ENCODE measurements around the gene SH3YL1. TPM values are rescaled to one million over a fixed set of nuclear protein-coding genes. Genes with fewer than 3 reads are reported as not detected.

Gene SH3YL1
- total and polyA plus RNA-seq, 2 experiments from 2014 or later: 35.6 to 45.8 TPM

DNA sequence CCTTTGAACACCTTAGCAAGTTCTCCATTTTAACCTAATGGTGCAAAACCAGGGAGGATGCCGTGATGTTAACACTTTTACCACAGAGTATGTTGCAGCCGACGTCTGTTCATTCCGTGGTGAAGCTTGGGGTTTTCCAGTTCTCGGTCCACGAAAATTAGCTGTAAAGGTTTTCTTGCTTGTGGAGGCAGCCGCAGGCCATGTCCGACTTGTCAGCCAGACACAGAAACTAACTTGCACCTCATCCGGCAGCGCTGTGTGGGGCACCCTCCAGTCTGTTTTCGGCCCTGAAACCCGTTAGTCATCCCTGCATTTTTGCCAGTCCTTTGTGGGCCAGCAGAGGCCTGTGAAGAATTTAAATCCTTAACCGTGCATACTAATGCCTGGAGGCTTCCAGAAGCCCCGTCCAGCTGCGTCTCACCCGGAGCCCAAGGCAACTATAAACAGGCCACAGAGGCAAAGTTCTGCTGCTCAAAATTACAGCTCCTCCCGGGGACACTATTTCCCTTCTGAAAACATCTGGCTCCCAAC lies 70.6 kb downstream of the SH3YL1 start:
- no peak overlapping the region; the same call in 1 of the 2 replicates for H2AFZ ChIP-seq
- H4K20me1 ChIP-seq (replicated peaks; ENCODE audit: insufficient read depth): no peaks in the 10 kb centered on the region
- H3K4me3 ChIP-seq: no peak overlapping the region
- peaks cover 17% of the 10 kb centered on the region; the same call in 2 of the 3 replicates for H3K36me3 Mint-ChIP-seq (ENCODE audit: low read depth)
- no peaks in the 10 kb centered on the region for H3K79me2 ChIP-seq (replicated peaks; ENCODE audit: insufficient read depth)
- no peaks in the 10 kb centered on the region for H3F3A ChIP-seq (replicated peaks; ENCODE audit: low read depth)
- no peaks in the 10 kb centered on the region for H3K27me3 Mint-ChIP-seq (ENCODE audit: insufficient read depth, low read depth, poor library complexity)
- H3K9me3 Mint-ChIP-seq: peaks cover 35% of the 10 kb centered on the region
- H3K4me1 Mint-ChIP-seq: no peaks in the 10 kb centered on the region
- H3K4me1 ChIP-seq (ENCODE audit: insufficient read depth): no peaks in the 10 kb centered on the region
- H3K27ac ChIP-seq (ENCODE audit: low read depth): no peak overlapping the region
- no peak overlapping the region for H3K4me3 Mint-ChIP-seq
- H3K27ac Mint-ChIP-seq: no peak overlapping the region
- DNase-seq (ENCODE audit: low spot score): no peak
- ATAC-seq: no peak
- H3K36me3 ChIP-seq (ENCODE audit: insufficient read depth): 0 out of 2 replicates have a peak, but pooled peaks cover 6% of the 10 kb centered on the region
- H3K4me2 ChIP-seq: no peak overlapping the region
- H3K9me2 ChIP-seq (ENCODE audit: insufficient read depth): no peaks in the 10 kb centered on the region
- H3K27me3 ChIP-seq (ENCODE audit: insufficient read depth): no peaks in the 10 kb centered on the region
- TF ChIP-seq POLR2AphosphoS5 (IDR thresholded peaks at IDR 0.05; ENCODE audit: low read depth): no peak
- no peak for TF ChIP-seq CREB1 (CRISPR knock-in tag; IDR thresholded peaks at IDR 0.05; ENCODE audit: low read depth)
- no peak for TF ChIP-seq JUNB (IDR thresholded peaks at IDR 0.05; ENCODE audit: unreplicated experiment)
- TF ChIP-seq REST (IDR thresholded peaks at IDR 0.05; ENCODE audit: unreplicated experiment): no peak
- no peak for TF ChIP-seq EZH2phosphoT487 (IDR thresholded peaks at IDR 0.05; ENCODE audit: unreplicated experiment)
- TF ChIP-seq, protein P1, sequence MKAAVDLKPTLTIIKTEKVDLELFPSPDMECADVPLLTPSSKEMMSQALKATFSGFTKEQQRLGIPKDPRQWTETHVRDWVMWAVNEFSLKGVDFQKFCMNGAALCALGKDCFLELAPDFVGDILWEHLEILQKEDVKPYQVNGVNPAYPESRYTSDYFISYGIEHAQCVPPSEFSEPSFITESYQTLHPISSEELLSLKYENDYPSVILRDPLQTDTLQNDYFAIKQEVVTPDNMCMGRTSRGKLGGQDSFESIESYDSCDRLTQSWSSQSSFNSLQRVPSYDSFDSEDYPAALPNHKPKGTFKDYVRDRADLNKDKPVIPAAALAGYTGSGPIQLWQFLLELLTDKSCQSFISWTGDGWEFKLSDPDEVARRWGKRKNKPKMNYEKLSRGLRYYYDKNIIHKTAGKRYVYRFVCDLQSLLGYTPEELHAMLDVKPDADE (IDR thresholded peaks at IDR 0.05): no peak
- TF ChIP-seq ZNF462 (CRISPR knock-in tag; IDR thresholded peaks at IDR 0.05): no peak
- no peak for TF ChIP-seq ZNF114 (CRISPR knock-in tag; IDR thresholded peaks at IDR 0.05)
- TF ChIP-seq NANOG (IDR thresholded peaks at IDR 0.05; ENCODE audit: borderline replicate concordance): no peak
- no peak for TF ChIP-seq STAT1 (IDR thresholded peaks at IDR 0.05; ENCODE audit: unreplicated experiment)
- no peak for TF ChIP-seq ZNF331 (CRISPR knock-in tag; IDR thresholded peaks at IDR 0.05; ENCODE audit: low read depth)
- TF ChIP-seq EZH2 (IDR thresholded peaks at IDR 0.05; ENCODE audit: low read depth, unreplicated experiment): no peak
- no peak for TF ChIP-seq CTCF (conservative IDR thresholded peaks at IDR 0.05; ENCODE audit: low read depth in 2 of 2)
